ENCODE measurements around the gene CHML.

Gene CHML

DNA sequence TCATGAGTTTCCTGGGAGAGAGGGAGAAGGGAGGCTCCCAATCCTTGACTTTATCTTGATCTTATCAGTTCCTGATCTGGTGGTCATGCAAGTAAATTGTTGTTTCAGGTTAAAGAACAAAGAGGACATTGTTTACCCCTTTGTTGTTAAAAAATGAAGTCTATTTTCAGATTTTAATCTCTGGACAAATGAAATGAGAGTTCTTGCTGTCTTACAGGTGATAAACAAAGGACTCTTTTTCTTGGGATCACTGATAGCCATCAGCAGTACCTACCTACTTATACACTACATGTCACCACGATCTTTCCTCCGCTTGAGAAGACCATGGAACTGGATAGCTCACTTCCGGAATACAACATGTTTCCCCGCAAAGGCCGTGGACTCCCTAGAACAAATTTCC lies 48.4 kb downstream of the CHML start:
- Histone ChIP-seq H3K9ac (ENCODE audit: low read depth, low read length, poor library complexity, severe bottlenecking) (no peak overlapping the region), H3K79me2 (ENCODE audit: insufficient read depth, low read length) (no peaks in the 10 kb centered on the region), H3K9me2 (replicated peaks; ENCODE audit: low read depth, low read length) (no peaks in the 10 kb centered on the region), H3K4me3 (ENCODE audit: low read length, poor library complexity, severe bottlenecking) (no peak overlapping the region), H3K9me3 (ENCODE audit: insufficient read depth, low read depth, low read length) (no peaks in the 10 kb centered on the region), H3K27me3 (ENCODE audit: insufficient read depth, low read length, poor library complexity, severe bottlenecking) (no peaks in the 10 kb centered on the region), H3K4me2 (ENCODE audit: low read depth, low read length, poor library complexity, severe bottlenecking) (no peak overlapping the region), H2AFZ (ENCODE audit: low read length) (no peak overlapping the region), H3K36me3 (ENCODE audit: insufficient read depth, low read length) (no peaks in the 10 kb centered on the region), H4K20me1 (ENCODE audit: insufficient read depth, low read length, poor library complexity, severe bottlenecking) (no peaks in the 10 kb centered on the region), H3K4me1 (ENCODE audit: insufficient read depth, low read length, poor library complexity, severe bottlenecking) (no peaks in the 10 kb centered on the region), H3F3A (ENCODE audit: low read depth) (no peaks in the 10 kb centered on the region)
- no peak for TF ChIP-seq EZH2phosphoT487 (IDR thresholded peaks at IDR 0.05; ENCODE audit: borderline replicate concordance)
- TF ChIP-seq, protein P1, sequence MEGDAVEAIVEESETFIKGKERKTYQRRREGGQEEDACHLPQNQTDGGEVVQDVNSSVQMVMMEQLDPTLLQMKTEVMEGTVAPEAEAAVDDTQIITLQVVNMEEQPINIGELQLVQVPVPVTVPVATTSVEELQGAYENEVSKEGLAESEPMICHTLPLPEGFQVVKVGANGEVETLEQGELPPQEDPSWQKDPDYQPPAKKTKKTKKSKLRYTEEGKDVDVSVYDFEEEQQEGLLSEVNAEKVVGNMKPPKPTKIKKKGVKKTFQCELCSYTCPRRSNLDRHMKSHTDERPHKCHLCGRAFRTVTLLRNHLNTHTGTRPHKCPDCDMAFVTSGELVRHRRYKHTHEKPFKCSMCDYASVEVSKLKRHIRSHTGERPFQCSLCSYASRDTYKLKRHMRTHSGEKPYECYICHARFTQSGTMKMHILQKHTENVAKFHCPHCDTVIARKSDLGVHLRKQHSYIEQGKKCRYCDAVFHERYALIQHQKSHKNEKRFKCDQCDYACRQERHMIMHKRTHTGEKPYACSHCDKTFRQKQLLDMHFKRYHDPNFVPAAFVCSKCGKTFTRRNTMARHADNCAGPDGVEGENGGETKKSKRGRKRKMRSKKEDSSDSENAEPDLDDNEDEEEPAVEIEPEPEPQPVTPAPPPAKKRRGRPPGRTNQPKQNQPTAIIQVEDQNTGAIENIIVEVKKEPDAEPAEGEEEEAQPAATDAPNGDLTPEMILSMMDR (conservative IDR thresholded peaks at IDR 0.05; ENCODE audit: low read length): no peak

DNA sequence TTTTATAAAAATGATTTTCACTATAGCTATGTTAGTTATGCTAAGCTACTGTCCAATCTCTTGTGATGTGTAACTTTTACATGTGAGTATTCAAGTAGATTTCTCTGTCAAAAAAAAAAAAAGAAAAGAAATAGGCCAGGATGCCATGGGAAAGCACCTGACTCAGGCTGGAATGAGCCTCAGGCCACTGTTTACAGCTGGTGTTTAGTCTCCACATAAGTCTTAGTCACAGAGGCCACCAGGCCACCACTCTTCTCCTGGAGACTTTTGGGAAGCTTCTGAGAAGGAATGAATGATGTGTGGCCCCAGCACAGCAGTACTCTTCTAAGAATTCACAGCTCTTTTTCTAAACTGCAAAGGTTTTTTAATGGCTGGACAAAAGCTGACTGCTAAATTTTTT lies 48.9 kb downstream of the CHML start:
- Histone ChIP-seq H3K27me3 (ENCODE audit: insufficient read depth, low read length, poor library complexity, severe bottlenecking) (no peaks in the 10 kb centered on the region), H2AFZ (ENCODE audit: low read length) (no peak overlapping the region), H3F3A (ENCODE audit: low read depth) (no peaks in the 10 kb centered on the region), H3K9ac (ENCODE audit: low read depth, low read length, poor library complexity, severe bottlenecking) (no peak overlapping the region), H3K36me3 (ENCODE audit: insufficient read depth, low read length) (no peaks in the 10 kb centered on the region), H3K4me3 (ENCODE audit: low read length, poor library complexity, severe bottlenecking) (no peak overlapping the region), H3K79me2 (ENCODE audit: insufficient read depth, low read length) (no peaks in the 10 kb centered on the region), H4K20me1 (ENCODE audit: insufficient read depth, low read length, poor library complexity, severe bottlenecking) (no peaks in the 10 kb centered on the region), H3K9me2 (replicated peaks; ENCODE audit: low read depth, low read length) (no peaks in the 10 kb centered on the region), H3K4me1 (ENCODE audit: insufficient read depth, low read length, poor library complexity, severe bottlenecking) (no peaks in the 10 kb centered on the region), H3K9me3 (ENCODE audit: insufficient read depth, low read depth, low read length) (no peaks in the 10 kb centered on the region), H3K4me2 (ENCODE audit: low read depth, low read length, poor library complexity, severe bottlenecking) (no peak overlapping the region)
- TF ChIP-seq EZH2phosphoT487 (IDR thresholded peaks at IDR 0.05; ENCODE audit: borderline replicate concordance): no peak
- TF ChIP-seq, protein P1 (conservative IDR thresholded peaks at IDR 0.05; ENCODE audit: low read length): no peak

DNA sequence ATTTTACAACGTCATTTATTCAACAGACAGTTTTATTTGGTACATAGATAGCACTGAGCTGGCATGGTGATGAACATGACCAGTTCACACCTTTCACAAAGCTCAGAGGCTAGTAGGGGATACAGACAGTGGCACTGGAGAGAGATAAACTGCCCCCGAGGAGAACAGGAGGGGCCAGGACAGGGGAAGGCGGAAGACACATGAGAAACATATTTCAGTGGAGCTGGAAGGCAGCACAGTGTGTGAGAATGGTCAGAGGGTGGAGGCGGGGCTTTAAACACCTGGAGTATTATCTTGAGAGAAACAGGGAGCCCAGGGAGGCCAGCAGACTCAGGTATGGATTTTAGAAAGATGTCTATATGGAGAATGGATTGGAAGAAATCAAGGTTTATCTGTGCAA lies 49.5 kb downstream of the CHML start:
- no peak overlapping the region for H3K9ac ChIP-seq (ENCODE audit: low read depth, low read length, poor library complexity, severe bottlenecking)
- no peaks in the 10 kb centered on the region for H3K4me1 ChIP-seq (ENCODE audit: insufficient read depth, low read length, poor library complexity, severe bottlenecking)
- H3K27me3 ChIP-seq (ENCODE audit: insufficient read depth, low read length, poor library complexity, severe bottlenecking): no peaks in the 10 kb centered on the region
- H3F3A ChIP-seq (ENCODE audit: low read depth): no peaks in the 10 kb centered on the region
- H3K9me3 ChIP-seq (ENCODE audit: insufficient read depth, low read depth, low read length): no peaks in the 10 kb centered on the region
- no peak overlapping the region for H3K4me3 ChIP-seq (ENCODE audit: low read length, poor library complexity, severe bottlenecking)
- no peaks in the 10 kb centered on the region for H3K79me2 ChIP-seq (ENCODE audit: insufficient read depth, low read length)
- H2AFZ ChIP-seq (ENCODE audit: low read length): no peak overlapping the region
- H4K20me1 ChIP-seq (ENCODE audit: insufficient read depth, low read length, poor library complexity, severe bottlenecking): no peaks in the 10 kb centered on the region
- no peaks in the 10 kb centered on the region for H3K9me2 ChIP-seq (replicated peaks; ENCODE audit: low read depth, low read length)
- TF ChIP-seq, protein P1 (conservative IDR thresholded peaks at IDR 0.05; ENCODE audit: low read length): no peak
- no peak for TF ChIP-seq EZH2phosphoT487 (IDR thresholded peaks at IDR 0.05; ENCODE audit: borderline replicate concordance)
- no peaks in the 10 kb centered on the region for H3K36me3 ChIP-seq (ENCODE audit: insufficient read depth, low read length)
- no peak overlapping the region for H3K4me2 ChIP-seq (ENCODE audit: low read depth, low read length, poor library complexity, severe bottlenecking)
